NCI-H2081 treated with DMSO at 0.1 percent for 48 hours (cell line): Measurements from ENCODE around the gene PKMYT1.

Experiments
- DNase-seq: peaks from one replicate; lab custom pipeline; 2025; lab: John Stamatoyannopoulos, UW

Gene PKMYT1

GRCh38 chr16:2996298-2996697 is 16.1 kb upstream of the PKMYT1 start:
- DNase-seq = no peak

DNA sequence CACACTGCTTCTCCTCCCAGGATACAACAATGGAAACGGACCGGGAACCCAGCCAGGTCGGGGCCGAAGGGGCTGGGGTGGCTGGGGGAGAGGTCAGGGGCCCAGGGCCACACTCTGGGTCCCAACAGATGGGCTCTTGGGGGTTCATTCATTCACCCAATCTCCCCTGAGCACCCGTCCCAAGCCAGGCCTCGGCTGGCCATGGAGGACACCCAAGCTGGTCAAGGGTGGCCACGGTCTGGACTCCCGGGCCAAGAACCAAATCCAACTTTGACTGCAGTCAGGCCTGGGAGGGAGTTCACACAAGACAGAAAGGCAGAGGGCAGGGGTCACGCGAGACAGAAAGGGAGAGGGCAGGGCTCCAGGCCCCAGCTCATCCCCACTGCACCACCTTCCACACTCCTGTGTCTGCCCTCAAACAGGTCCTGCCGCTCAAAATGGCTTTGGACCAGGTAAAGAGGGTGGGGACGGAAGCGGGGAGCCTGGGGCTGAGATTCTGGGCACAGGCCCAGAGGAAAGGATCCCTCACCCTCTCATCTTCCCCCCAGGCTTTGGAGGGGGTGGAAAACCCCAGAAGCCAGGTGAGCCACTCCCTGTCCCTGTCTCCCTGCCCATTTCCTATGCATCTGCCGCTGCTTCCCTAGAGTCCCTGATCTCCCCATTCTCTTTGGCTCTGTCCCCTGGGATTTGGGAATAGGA is 12.3 kb upstream of the PKMYT1 start:
- no peak for DNase-seq

DNA sequence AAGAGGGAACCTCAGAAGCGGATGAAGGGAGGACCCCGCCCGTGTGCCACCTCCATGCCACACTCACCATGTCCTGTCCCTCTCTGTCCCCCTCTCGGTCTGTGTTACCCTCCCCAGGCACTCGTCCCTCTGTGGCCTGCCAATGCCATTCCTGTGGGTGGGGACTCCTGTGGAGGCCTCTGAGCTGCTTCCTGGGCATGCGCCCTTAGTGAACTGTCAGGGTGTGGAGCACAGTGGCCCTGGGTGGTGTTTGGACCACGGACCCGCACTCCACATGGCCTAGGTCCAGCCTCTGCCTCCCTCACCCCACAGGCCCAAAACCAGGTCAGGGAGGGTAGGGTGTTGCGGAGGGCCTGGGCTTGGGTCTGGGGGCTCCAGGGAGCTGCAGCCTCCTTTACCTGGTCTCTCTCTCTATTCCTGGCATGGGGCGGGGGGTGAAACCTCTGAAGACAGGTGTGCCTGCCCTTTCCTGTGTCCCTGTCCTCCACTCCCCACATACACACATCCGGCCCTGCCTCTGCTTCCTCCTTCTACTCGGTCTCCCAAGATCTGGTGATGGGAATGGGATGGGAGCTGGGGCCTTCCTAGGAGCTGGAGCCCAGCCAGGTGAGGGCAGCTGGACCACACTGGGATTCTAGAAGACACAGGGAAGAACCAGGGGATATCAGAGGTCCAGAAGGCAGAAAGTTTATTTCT is 11.5 kb upstream of the PKMYT1 start:
- DNase-seq = no peak

GRCh38 chr16:2990891-2991290 is 10.6 kb upstream of the PKMYT1 start:
- no peak for DNase-seq

DNA sequence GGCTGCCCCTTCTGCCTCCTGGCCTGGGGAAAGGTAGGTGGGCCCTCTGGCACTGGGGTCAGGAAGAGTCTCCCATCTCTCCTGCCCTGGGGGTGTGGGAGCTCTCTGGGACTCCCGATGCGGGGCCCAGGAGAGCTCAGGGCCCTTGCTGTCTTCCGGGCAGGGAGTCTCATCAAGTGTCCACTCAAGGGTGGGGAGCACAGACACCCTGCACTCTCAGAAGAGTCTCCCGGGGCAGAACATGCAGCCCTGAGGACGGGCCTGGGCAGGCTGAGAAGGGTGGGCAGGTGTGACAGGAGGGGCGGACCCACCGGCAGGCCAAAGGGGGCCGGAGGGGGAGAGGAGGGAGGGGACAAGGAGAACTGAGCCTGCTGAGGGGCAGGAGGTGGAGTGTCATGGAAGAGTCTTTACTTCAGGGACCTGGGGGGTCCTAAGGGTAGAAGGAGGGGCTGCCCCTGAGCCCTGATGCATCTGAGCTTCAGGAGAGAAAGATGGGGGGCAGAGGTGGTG is 8.4 kb upstream of the PKMYT1 start:
- DNase-seq = no peak

DNA sequence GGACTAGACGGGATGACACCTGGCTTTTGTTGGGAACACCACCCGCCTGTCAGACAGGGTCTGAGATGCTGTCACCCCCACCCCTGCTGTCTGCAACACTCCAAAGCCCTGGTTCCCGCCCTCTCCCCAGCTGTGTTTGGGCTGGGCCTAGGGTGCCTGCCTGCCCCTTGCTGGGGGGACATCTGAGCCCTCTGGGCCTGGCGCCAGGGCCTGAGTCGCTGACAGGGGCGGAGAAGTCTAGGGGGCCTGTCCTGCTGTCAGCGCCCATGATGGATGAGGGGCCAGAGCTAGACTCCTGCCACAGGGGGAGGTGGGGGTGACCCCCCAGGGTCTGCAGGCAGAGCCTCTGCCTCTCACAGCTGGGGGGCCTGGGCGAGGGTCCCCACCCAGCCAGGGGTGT is 7.6 kb upstream of the PKMYT1 start:
- DNase-seq = no peak

DNA sequence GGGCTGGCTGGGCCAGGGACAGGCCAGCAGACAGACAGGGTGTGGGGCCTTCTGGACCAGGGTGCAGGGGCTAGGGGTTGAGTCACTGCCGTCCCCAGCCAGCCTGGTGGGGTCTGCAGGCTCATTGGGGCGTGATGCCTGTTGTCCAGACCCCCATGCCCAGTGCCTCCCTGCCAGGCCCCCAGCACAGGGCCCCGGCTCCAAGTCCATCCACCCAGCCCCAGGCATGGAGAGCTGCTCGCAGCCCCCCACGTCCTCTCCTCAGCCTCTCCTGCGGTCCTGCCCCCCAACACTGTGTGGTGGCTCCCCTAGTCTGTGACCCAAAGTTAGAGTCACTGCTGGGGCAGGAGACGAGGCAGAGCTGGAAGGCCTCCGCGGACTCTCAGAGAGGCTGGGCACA is 7.0 kb upstream of the PKMYT1 start:
- DNase-seq = no peak

GRCh38 chr16:2986623-2987188 is 6.5 kb upstream of the PKMYT1 start:
- DNase-seq = no peak

DNA sequence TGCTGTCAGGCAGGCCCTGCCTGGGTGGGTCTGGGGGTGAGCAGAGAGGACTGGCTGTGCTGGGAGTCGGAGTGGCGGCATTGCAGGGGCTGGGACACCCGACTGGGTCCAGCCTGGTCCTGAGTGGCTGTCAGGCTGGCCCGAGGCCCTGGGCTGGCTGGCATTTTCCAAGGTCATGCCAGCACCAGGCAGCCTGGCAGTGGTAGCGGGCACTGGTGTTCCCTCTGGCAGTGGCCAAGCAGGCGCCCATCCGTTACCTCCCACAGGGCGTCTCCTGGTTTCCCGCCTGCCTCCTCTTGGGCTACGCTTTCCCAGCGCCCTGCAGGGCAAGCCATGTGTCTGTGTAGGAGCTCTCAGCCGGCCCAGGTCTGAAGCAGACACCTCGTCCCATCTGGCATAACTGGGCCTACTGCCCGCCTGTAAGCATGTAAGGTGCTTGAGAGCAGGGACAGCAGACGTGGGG is 5.7 kb upstream of the PKMYT1 start:
- DNase-seq = no peak

DNA sequence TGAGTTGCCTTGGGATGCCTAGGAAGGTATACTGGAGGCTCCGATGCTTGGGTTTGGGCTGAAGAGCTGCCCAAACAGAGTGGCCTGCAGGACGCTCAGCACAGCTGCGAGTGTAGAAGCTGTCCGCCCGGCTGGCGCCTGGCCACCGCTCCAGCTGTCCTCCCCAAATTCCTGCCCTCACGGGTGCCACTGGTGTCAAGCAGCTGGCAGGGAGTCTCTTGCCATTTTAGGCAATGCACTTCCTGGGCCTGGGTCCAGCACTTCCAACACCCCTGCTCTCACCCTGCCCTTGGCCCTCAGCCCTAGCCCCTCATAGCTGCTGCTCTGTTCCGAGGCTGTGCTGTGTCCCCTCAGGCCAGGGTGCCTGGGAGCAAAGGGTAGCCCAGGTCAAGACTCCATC is 5.2 kb upstream of the PKMYT1 start:
- no peak for DNase-seq

DNA sequence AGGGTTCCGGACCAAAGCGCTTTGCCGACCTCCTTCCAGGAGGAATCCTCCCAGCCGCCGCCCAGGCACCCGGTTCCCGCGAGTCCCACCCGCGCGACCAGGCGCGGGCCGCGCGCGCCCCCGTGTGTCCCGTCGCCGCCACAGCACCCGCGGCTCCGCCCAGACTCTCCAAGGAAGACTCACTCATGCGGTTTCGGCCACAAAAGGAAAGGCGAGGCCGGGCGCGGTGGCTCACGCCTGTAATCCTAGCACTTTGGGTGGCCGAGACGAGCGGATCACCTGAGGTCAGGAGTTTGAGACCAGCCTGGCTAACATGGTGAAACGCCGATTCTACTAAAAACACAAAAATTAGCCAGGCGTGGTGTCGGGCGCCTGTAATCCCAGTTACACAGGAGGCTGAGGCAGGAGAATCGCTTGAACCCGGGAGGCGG is 3.5 kb upstream of the PKMYT1 start:
- no peak for DNase-seq

GRCh38 chr16:2982402-2982801 is 2.2 kb upstream of the PKMYT1 start:
- DNase-seq = no peak

DNA sequence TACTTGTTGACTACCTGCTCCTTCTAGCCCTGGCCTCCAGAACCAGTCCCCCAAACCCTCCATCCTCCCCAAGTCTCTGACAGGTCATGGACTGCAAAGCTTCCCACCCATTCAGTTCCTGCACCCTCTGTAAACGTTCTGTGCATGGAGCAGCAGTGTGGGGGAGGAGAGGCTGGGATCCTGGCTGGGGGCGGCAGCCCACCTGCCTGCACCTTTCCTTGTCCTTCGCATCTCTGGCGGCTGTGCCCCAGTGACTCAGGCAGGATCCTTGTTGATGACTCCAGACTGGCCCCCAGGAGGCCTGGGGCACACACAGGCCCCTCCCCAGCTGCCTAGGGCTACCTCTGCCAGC is 1.6 kb upstream of the PKMYT1 start:
- no peak for DNase-seq

DNA sequence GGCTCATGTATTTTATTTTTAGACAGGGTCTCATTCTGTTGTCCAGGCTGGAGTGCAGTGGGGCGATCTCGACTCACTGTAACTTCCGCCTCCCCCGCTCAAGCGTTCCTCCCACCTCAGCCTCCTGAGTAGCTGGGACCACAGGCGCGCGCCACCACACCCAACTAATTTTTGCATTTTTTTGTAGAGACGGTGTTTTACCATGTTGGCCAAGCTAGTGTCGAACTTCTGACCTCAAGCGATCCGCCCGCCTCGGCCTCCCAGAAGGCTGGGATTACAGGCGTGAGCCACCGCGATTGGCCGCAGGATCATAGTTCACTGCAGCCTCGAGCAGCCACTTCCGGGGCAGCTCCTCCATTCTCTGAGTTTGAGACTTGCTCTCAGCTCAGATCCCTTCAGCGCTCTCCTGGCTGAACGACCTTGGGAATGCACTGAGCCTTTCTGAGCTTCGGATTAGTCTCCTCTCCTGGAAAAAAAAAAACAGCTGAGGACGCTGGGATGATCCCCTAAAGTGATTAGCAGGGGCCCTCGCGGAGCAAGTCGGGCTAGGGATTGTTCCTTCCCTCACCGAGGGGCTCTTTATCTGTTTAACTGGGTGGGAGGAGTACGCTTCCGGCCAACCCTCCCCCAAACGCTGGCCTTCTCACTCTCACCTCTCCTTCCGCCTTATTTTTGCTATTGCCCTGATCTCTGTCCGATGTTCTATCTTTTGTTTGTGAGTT is 1.1 kb upstream of the PKMYT1 start:
- DNase-seq = no peak

DNA sequence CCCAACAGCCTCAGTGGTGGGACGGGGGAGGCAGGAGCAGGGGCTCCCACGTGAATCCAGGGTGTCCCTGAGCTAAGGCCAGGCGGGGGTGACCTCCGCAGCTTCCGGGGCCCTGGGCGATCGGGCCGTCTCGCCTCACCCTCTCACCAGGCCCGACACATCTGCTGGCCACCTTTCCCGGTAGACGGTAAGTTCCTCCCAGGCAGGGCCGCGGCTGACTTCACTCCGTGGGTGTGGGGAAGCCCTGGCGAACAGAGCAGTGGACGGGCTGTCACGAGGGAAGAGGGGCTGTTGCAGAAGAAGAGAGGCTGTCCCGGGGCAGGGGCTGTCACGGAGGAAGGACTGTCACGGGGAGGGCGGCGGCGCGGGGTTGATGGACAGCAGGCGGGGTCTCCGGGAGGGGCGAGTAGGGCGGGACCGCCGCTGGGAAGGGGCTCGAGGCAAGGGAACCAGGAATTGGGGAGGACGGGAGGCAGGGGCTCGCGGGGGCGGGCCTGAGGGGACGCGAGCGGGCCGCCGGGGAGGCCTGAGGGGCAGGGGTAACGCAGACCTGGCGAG is 498 bp downstream of the PKMYT1 start:
- no peak for DNase-seq

- DNase-seq = peak; percentile 70
These were observed 2.8 kb downstream of the PKMYT1 start for GRCh38 chr16:2977440-2977839.

GRCh38 chr16:2976673-2977072 is 3.6 kb downstream of the PKMYT1 start:
- no peak for DNase-seq

- DNase-seq = no peak
These were observed 4.0 kb downstream of the PKMYT1 start for GRCh38 chr16:2976201-2976600.

DNA sequence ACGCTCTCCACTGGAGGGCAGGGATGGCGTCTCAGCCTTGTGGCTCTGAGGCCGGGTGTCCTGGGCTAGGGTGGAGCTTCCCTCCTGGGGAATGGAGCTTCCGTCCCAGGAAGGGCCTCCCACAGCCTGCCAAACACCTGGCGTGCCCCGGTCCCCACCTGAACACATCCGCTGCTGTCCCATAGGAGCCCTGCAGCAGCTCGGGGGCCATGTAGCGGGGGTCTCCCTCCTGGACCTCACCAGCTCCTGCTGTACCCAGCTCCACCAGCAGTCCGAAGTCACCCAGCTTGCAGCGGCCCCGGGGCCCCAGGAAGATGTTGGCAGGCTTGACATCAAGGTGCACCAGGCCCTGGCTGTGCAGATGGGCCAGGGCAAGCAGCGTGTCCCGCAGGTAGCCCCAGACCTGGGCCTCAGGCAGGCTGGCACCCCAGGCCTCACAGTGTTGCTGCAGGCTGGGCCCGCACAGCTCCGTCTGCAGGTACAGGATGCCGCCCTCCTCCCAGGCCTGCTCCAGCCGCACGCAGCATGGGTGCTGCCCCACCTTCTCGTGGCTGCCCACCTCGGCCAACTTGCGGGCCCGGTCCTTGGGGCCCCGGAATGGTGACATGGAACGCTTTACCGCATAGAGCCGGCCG is 5.0 kb downstream of the PKMYT1 start:
- no peak for DNase-seq

DNA sequence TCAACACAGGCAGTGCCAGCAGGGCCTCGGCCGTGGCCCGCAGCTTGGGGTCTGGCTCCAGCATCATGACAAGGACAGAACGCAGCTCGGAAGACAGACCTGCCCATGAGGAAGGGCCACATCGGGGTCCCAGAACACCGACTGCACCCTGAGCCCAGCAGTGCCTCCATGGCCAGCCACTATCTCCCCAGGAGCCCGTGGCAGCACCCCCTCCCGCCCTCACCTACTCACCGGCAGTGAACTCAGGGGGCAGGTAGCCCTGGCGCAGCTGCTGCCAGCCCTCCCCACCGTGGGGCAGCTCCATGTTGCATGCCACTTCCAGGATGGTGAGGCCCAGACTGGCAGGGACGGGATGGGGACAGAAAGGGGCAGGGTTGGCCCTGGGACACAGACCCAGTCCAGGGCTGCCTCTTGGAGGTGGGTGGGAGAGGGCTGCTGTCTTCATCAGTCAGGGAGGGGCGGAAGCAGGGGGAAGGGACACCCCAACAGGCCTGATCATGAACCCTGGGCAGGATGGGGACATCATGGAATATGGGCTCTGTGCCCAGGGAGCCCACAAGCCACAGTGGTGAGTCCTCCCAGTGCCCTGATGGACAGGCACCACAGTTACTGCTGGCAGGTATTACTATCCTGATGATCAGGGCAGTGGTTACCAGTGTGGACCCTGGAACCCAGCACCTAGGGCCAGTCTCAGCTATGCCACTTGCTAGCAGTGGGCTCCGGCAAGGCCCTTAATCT is 5.8 kb downstream of the PKMYT1 start:
- no peak for DNase-seq
